H1 (cell line): Measurements from ENCODE around the gene PXDC1. TPM values are rescaled to one million over a fixed set of nuclear protein-coding genes. Genes with fewer than 3 reads are reported as not detected.

Experiments
- ATF2 ChIP-seq: IDR thresholded peaks from 2 replicates; pipeline ENCODE4 v1.6.1; 2012; ENCODE audit warnings: low read length, inconsistent platforms
- BACH1 ChIP-seq: IDR thresholded peaks from 2 replicates; pipeline ENCODE4 v1.6.1; 2012; ENCODE audit warnings: low read length, improper control_type of control experiment
- CHD2 ChIP-seq: IDR thresholded peaks from 2 replicates; pipeline ENCODE4 v1.6.1; 2012; ENCODE audit warnings: low read length, improper control_type of control experiment
- EP300 ChIP-seq, 2 experiments: IDR thresholded peaks; 1 replicate in 1 of 2; 2 replicates in 1 of 2; pipeline ENCODE4 v1.6.1; 2011 to 2012; ENCODE audit warnings: low read depth in 2 of 2, low read length in 2 of 2, mild to moderate bottlenecking in 2 of 2, borderline replicate concordance in 1 of 2, inconsistent platforms in 1 of 2, moderate library complexity in 1 of 2
- JUND ChIP-seq: IDR thresholded peaks from 2 replicates; pipeline ENCODE4 v1.6.1; 2011; ENCODE audit warnings: mild to moderate bottlenecking, improper control_type of control experiment, low read length
- RAD21 ChIP-seq, 2 experiments: IDR thresholded peaks in 1 of 2; conservative IDR thresholded peaks in 1 of 2; 2 replicates each; pipeline ENCODE4 v1.6.1; 2011; ENCODE audit warnings: low read depth in 2 of 2, low read length in 2 of 2, improper control_type of control experiment in 1 of 2, inconsistent platforms in 1 of 2, mild to moderate bottlenecking in 1 of 2, moderate library complexity in 1 of 2
- SIN3A ChIP-seq, 2 experiments: IDR thresholded peaks in 1 of 2; conservative IDR thresholded peaks in 1 of 2; 2 replicates each; pipeline ENCODE4 v1.6.1; 2011 to 2012; ENCODE audit warnings: low read length in 2 of 2, improper control_type of control experiment in 1 of 2, low read depth in 1 of 2, mild to moderate bottlenecking in 1 of 2
- polyA plus RNA-seq, 7 experiments: library from polyadenylated mRNA; depleted of rRNA in 3 of 7; stranded (reverse) in 5 of 7; unstranded in 2 of 7; fragments of >200 nt in 5 of 7; fragments of 200-250 nt in 2 of 7; gene quantifications; 1 replicate in 5 of 7; 2 replicates in 1 of 7; 4 replicates in 1 of 7; pipeline versions ENCODE4 v1.2.1 to v1.2.3, GENCODE V29; 2011 to 2013; ENCODE audit warnings: missing spikeins in 2 of 7, mixed read lengths in 2 of 7
- total RNA-seq: library from RNA; stranded (reverse); fragmentation: NEBNext Ultra II Directional; extraction: Animal tissue kit (Norgen Biotek cat#: 25700); gene quantifications from 2 replicates; pipeline ENCODE4 v1.2.1, GENCODE V29; 2021

Gene PXDC1
- total and polyA plus RNA-seq, 2 of the 8 experiments (the other 6 are each of a cell fraction or from before 2014, with no cell fraction given) = 1.7 to 2.0 TPM

GRCh38 chr6:3740551-3741476 lies 10.7 kb downstream of the PXDC1 start (continued):
- TF ChIP-seq EP300 (IDR thresholded peaks at IDR 0.05; ENCODE audit: borderline replicate concordance in 1 of 2, low read depth in 2 of 2, low read length in 2 of 2) (no peak), SIN3A (conservative IDR thresholded peaks at IDR 0.05 in 1 of 2, IDR thresholded peaks at IDR 0.05 in 1 of 2; ENCODE audit: low read depth in 1 of 2, low read length in 2 of 2) (no peak), BACH1 (no peak), ATF2 (no peak), RAD21 (IDR thresholded peaks at IDR 0.05 in 1 of 2, conservative IDR thresholded peaks at IDR 0.05 in 1 of 2; ENCODE audit: low read depth in 2 of 2, low read length in 2 of 2) (no peak), CHD2 (no peak), JUND (no peak)
